Adrenal gland (tissue), 5 donors: Measurements from ENCODE around the gene ZSCAN25.

Experiments
- POLR2A ChIP-seq, 2 donors: fragments of 450-650 bp; IDR thresholded peaks; one replicate each; pipeline ENCODE4 v1.6.1; 2017; ENCODE audit warnings: antibody characterized with exemption in 2 of 2, mild to moderate bottlenecking in 2 of 2, moderate library complexity in 1 of 2
- TF ChIP-seq, protein P1 (sequence below), 6 experiments: fragments of 450-650 bp in 4 of 6; fragments of 200-600 bp in 2 of 6; sonication (generic) in 1 of 6; IDR thresholded peaks; 1 replicate in 5 of 6; 2 replicates in 1 of 6; pipeline versions ENCODE4 v1.5.1 to v1.8.0; 2016 to 2021; ENCODE audit warnings: antibody characterized with exemption in 6 of 6, mild to moderate bottlenecking in 2 of 6, moderate library complexity in 1 of 6
- donor health status: DM: no; HTN: no; CAD: no.

DNA sequence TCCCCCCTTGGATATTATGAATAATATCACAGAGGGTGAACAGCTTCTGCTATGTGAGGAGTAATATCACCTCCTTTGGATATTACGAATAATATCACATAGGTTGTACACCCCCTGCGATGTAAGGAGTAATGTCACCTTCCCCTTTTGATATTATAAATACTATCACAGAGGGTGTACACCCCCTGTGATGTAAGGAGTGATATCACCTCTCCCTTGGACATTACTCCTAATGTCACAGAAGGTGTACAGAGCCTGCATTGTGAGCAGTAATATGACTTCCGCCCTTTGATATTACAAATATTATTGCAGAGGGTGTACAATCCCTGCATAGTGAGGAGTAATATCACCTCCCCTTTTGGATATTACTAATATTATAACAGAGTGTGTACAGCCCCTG is 27.9 kb upstream of the ZSCAN25 start:
- TF ChIP-seq, protein P1, sequence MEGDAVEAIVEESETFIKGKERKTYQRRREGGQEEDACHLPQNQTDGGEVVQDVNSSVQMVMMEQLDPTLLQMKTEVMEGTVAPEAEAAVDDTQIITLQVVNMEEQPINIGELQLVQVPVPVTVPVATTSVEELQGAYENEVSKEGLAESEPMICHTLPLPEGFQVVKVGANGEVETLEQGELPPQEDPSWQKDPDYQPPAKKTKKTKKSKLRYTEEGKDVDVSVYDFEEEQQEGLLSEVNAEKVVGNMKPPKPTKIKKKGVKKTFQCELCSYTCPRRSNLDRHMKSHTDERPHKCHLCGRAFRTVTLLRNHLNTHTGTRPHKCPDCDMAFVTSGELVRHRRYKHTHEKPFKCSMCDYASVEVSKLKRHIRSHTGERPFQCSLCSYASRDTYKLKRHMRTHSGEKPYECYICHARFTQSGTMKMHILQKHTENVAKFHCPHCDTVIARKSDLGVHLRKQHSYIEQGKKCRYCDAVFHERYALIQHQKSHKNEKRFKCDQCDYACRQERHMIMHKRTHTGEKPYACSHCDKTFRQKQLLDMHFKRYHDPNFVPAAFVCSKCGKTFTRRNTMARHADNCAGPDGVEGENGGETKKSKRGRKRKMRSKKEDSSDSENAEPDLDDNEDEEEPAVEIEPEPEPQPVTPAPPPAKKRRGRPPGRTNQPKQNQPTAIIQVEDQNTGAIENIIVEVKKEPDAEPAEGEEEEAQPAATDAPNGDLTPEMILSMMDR (IDR thresholded peaks at IDR 0.05) = no peak
- TF ChIP-seq POLR2A (IDR thresholded peaks at IDR 0.05) = no peak
